ENCODE results near the gene SYNE2. TPM values are rescaled to one million over a fixed set of nuclear protein-coding genes. Genes with fewer than 3 reads are reported as not detected.

Gene SYNE2
- total and polyA plus RNA-seq, 2 donors (not counting 3 experiments of a cell fraction or from before 2014, with no cell fraction given), result 16.0 to 53.7 TPM

GRCh38 chr14:64109819-64110554 lies 257.2 kb downstream of the SYNE2 start:
- H3K36me3 ChIP-seq (ENCODE audit: control insufficient read depth in 2 of 2, extremely low read depth in 1 of 2, insufficient read depth in 2 of 2, low read length in 2 of 2), result peaks cover 0 to 5% of the 10 kb centered on the region in 2 experiments
- ChIA-PET CTCF (interaction anchor here (1.5 kb wide), 1 partner anchor 186 kb away, joined by 4 read pairs; no protein-coding TSS in a partner anchor), POLR2A (no interaction called here)
- H4K20me1 ChIP-seq (replicated peaks; ENCODE audit: control insufficient read depth, extremely low read depth, insufficient read depth, low read length), result no peaks in the 10 kb centered on the region
- H3K27me3 ChIP-seq (ENCODE audit: control insufficient read depth in 2 of 2, insufficient read depth in 2 of 2, low read length in 2 of 2), result no peaks in the 10 kb centered on the region
- H3K9me3 ChIP-seq (replicated peaks; ENCODE audit: control insufficient read depth, insufficient read depth, low read length), result no peaks in the 10 kb centered on the region
- no peak overlapping the region for H3K27ac ChIP-seq (ENCODE audit: insufficient read depth, low read depth, low read length)
- TF ChIP-seq MAX (IDR thresholded peaks at IDR 0.05; ENCODE audit: insufficient read depth, insufficient read length) (no peak), FOS (IDR thresholded peaks at IDR 0.05; ENCODE audit: borderline replicate concordance, insufficient read depth, low read length) (no peak), EZH2 (IDR thresholded peaks at IDR 0.05; ENCODE audit: borderline replicate concordance, low read depth, low read length, severe bottlenecking) (no peak), MYC (IDR thresholded peaks at IDR 0.05; ENCODE audit: low read depth, low read length) (no peak), POLR2AphosphoS5 (IDR thresholded peaks at IDR 0.05; ENCODE audit: insufficient read depth, low read depth, low read length) (no peak), POLR2A (IDR thresholded peaks at IDR 0.05; ENCODE audit: low read depth, low read length) (no peak), JUN (IDR thresholded peaks at IDR 0.05; ENCODE audit: borderline replicate concordance, insufficient read depth, insufficient read length, low read depth) (no peak), GATA2 (IDR thresholded peaks at IDR 0.05; ENCODE audit: insufficient read depth, insufficient read length, low read depth, low read length) (no peak)
- no peak overlapping the region for H3K9ac ChIP-seq (replicated peaks; ENCODE audit: extremely low read depth, insufficient read depth, low read length)
- no peak overlapping the region for H3K4me3 ChIP-seq (replicated peaks in 1 of 3; ENCODE audit: insufficient read depth in 1 of 3, low read depth in 1 of 3, low read length in 3 of 3)
- no peaks in the 10 kb centered on the region for H3K4me1 ChIP-seq (ENCODE audit: control insufficient read depth, extremely low read depth, insufficient read depth, low read length)
- intact Hi-C loops (cut with micrococcal nuclease) (no loop called here), dilution Hi-C loops (cut with MboI; ENCODE audit: extremely low pct_ligation_motif_present, low sequenced_read_pairs) (no loop called here)
- no peak for DNase-seq (ENCODE audit: low read depth, low spot score)
- H3K79me2 ChIP-seq (ENCODE audit: control insufficient read depth, insufficient read depth, low read length), result no peaks in the 10 kb centered on the region
- no peak overlapping the region for H2AFZ ChIP-seq (ENCODE audit: low read depth, low read length)
- BruUV-seq (replicated peaks), result no TSS peak
- no peak overlapping the region for H3K4me2 ChIP-seq (ENCODE audit: insufficient read depth, low read length)
- FAIRE-seq, result no peak
- H3K9me1 ChIP-seq (replicated peaks; ENCODE audit: control insufficient read depth, extremely low read depth, insufficient read depth, low read length), result no peaks in the 10 kb centered on the region

All from endothelial cell of umbilical vein (primary cell).